Thyroid gland (tissue), 4 donors: ENCODE data around the gene KRTAP5-2. TPM values are rescaled to one million over a fixed set of nuclear protein-coding genes. Genes with fewer than 3 reads are reported as not detected.
"Not testable (repeated sequence)": the region's sequence is repeated elsewhere in the genome, so short reads cannot be mapped to it uniquely, and the experiment has no call there.

ENCODE experiments used
- DNase-seq, 2 donors: peaks; one replicate each; pipeline ENCODE4 v3.0.0-alpha.2; 2019
- H3K27ac ChIP-seq, 3 donors: fragments of 200-600 bp; sonication (generic); 1 replicate in 2 of 3; 2 replicates in 1 of 3; pipeline ENCODE4 v1.5.1; 2016 to 2019; ENCODE audit warnings: mild to moderate bottlenecking in 1 of 3, moderate library complexity in 1 of 3
- H3K27me3 ChIP-seq: fragments of 200-600 bp; sonication (generic); one replicate; pipeline ENCODE4 v1.5.1; 2019
- H3K36me3 ChIP-seq, 2 donors: fragments of 200-600 bp; sonication (generic); one replicate each; pipeline ENCODE4 v1.5.1; 2016 to 2019
- H3K4me1 ChIP-seq, 2 donors: fragments of 200-600 bp; sonication (generic); one replicate each; pipeline ENCODE4 v1.5.1; 2017 to 2019
- H3K4me3 ChIP-seq, 3 donors: fragments of 200-600 bp; sonication (generic); replicated peaks in 1 of 3; 1 replicate in 2 of 3; 2 replicates in 1 of 3; pipeline ENCODE4 v1.5.1; 2016; ENCODE audit warnings: mild to moderate bottlenecking in 1 of 3
- H3K9me3 ChIP-seq: fragments of 200-600 bp; sonication (generic); one replicate; pipeline ENCODE4 v1.5.1; 2017
- POLR2A ChIP-seq, 2 donors: fragments of 450-650 bp; IDR thresholded peaks; one replicate each; pipeline ENCODE4 v1.6.1; 2017; ENCODE audit warnings: antibody characterized with exemption in 2 of 2, mild to moderate bottlenecking in 2 of 2, moderate library complexity in 1 of 2
- WGBS, 2 donors: methylation state at CpG; one replicate each; pipeline ENCODE4 v1.1.5; 2017; 5-methylcytosine and 5-hydroxymethylcytosine counted together
- intact Hi-C: fragments of 100-400 bp; cut with DNase I; formaldehyde crosslinking; loops from one replicate; pipeline ENCODE4 v1.15.1; 2023
- total RNA-seq, 4 donors: library from RNA; depleted of rRNA; stranded (reverse); fragments of >200 nt; gene quantifications; one replicate each; pipeline ENCODE4 v1.2.3, GENCODE V29; 2016
- TF ChIP-seq, protein P1 (sequence below), 6 experiments: fragments of 200-600 bp in 3 of 6; fragments of 450-650 bp in 3 of 6; sonication (generic) in 3 of 6; IDR thresholded peaks; one replicate each; pipeline ENCODE4 v1.5.1; 2016 to 2019; ENCODE audit warnings: antibody characterized with exemption in 6 of 6, mild to moderate bottlenecking in 2 of 6, inconsistent platforms in 1 of 6, moderate library complexity in 1 of 6

The KRTAP5-2 gene
- total RNA-seq, 4 donors from 2014 or later, result not detected

DNA sequence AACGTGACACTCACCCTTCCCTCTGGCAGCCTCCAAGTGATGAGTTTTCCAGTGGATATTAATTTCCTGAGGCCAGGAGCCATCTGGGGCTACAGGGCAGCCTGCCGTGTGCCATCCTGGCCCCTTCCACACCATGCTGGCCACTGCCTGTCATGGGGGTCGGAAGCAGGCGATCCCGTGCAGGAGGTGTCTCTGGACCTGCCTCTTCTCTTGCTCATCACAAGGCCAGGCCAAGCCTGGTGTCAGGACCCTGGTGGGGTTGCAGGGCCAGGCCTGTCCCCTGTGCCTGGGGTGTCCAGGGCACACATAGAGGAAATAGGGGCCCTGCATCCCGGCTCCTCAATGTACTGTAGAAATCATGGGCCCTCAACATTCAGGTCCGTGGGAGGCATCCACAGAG is 6.6 kb upstream of the KRTAP5-2 start:
- intact Hi-C loops, result no loop called here
- Histone ChIP-seq H3K27ac (no peak overlapping the region), H3K27me3 (no peaks in the 10 kb centered on the region), H3K36me3 (no peaks in the 10 kb centered on the region), H3K4me3 (no peak overlapping the region), H3K9me3 (no peaks in the 10 kb centered on the region), H3K4me1 (no peaks in the 10 kb centered on the region)
- WGBS, 2 donors, result 89 to 100% methylated on average over 1 to 7 of the region's 7 CpGs
- DNase-seq, result no peak
- TF ChIP-seq, protein P1, sequence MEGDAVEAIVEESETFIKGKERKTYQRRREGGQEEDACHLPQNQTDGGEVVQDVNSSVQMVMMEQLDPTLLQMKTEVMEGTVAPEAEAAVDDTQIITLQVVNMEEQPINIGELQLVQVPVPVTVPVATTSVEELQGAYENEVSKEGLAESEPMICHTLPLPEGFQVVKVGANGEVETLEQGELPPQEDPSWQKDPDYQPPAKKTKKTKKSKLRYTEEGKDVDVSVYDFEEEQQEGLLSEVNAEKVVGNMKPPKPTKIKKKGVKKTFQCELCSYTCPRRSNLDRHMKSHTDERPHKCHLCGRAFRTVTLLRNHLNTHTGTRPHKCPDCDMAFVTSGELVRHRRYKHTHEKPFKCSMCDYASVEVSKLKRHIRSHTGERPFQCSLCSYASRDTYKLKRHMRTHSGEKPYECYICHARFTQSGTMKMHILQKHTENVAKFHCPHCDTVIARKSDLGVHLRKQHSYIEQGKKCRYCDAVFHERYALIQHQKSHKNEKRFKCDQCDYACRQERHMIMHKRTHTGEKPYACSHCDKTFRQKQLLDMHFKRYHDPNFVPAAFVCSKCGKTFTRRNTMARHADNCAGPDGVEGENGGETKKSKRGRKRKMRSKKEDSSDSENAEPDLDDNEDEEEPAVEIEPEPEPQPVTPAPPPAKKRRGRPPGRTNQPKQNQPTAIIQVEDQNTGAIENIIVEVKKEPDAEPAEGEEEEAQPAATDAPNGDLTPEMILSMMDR (IDR thresholded peaks at IDR 0.05), result no peak
- no peak for TF ChIP-seq POLR2A (IDR thresholded peaks at IDR 0.05)

DNA sequence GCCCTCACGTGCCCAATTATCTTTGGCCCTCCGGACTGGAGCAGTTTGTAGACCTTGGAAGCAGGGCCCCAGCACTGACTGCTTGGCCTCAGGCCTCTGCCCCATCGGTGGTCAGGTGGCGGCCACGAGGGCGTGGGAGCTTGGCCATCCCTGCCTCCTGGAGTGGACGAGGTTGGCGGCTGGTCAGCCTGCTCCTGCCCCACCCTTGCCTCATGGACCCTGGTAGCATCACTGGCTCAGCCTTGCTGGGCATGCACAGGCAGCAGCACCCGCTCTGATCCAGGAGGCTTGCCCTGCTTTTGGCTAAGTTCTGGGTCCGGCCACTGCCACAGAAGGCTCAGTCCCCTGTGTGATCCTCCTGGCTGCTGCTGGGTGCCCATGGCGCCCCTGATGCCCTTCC is 6.1 kb upstream of the KRTAP5-2 start:
- no peak overlapping the region for H3K27ac ChIP-seq
- intact Hi-C loops, result no loop called here
- H3K4me1 ChIP-seq, result no peaks in the 10 kb centered on the region
- no peaks in the 10 kb centered on the region for H3K36me3 ChIP-seq
- H3K27me3 ChIP-seq, result no peaks in the 10 kb centered on the region
- WGBS, 2 donors, result 86 to 91% methylated on average over 8 to 10 of the region's 11 CpGs
- H3K9me3 ChIP-seq, result no peaks in the 10 kb centered on the region
- DNase-seq, result no peak
- no peak overlapping the region for H3K4me3 ChIP-seq
- TF ChIP-seq POLR2A (IDR thresholded peaks at IDR 0.05), result no peak
- TF ChIP-seq, protein P1 (IDR thresholded peaks at IDR 0.05), result no peak

DNA sequence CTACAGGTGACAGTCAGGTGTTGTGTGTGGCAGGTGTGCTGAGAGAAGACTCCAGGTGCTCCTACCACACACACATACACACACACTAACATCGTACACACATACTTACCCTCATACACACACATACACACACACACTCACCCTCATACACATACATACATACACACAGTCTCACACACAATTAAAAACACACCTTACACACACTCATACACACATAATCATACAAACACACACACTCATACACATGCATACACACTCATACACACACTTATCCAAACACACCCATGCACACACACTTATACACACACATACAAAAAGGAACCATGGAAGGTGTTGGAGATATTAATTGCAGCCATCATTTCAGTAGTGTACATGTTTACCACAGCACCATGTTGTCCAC is 5.5 kb upstream of the KRTAP5-2 start:
- Histone ChIP-seq H3K27ac (no peak overlapping the region), H3K36me3 (no peaks in the 10 kb centered on the region), H3K4me3 (no peak overlapping the region), H3K27me3 (no peaks in the 10 kb centered on the region), H3K4me1 (no peaks in the 10 kb centered on the region), H3K9me3 (no peaks in the 10 kb centered on the region)
- TF ChIP-seq, protein P1 (IDR thresholded peaks at IDR 0.05), result no peak
- no peak for TF ChIP-seq POLR2A (IDR thresholded peaks at IDR 0.05)
- no peak for DNase-seq
- intact Hi-C loops, result no loop called here
- WGBS, 2 donors, result 78 to 86% methylated on average over 1 of the region's 1 CpG

DNA sequence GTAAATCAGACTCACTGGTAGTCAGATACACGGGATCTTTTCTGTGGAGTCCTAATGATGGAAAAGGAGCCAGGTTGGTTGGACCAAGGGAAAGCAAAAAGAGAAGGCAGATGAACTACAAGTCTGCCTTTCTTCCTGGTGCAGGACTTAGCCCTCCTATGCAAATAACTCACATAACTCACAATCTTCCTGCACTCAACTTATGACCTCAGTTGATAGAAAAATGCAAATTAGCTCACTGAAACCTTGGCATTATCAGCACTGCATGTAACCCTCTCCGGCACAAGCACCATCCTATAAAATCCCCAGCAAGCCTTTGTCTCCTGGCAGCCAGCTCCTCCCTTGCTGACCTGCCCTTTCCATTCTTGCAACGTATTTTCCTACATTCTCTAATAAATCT is 3.6 kb upstream of the KRTAP5-2 start:
- DNase-seq, intact Hi-C loops, H3K36me3 ChIP-seq, H3K27ac ChIP-seq, H3K9me3 ChIP-seq, H3K4me3 ChIP-seq, H3K27me3 ChIP-seq, H3K4me1 ChIP-seq: not testable (repeated sequence)
- 79 to 84% methylated on average over 3 of the region's 3 CpGs for WGBS, 2 donors

DNA sequence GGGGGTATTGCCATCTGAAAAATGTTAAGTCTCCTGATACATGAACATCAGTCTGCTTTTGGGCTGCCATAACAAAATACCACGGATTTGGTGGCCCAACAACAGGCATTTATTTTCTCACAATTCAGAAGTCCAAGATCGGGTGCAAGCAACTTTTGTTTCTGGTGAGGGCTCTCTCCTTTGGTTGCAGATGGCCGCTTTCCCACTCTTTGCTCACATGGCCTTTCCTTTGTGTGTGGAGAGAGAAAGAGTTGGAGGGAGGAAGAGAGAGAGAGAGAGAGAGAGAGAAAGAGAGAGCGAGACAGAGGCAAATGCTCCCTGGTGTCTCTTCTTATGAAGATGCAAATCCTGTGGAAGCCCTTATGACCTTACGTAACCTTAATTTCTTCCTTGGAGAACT is 2.5 kb upstream of the KRTAP5-2 start:
- intact Hi-C loops, result no loop called here
- Histone ChIP-seq H3K9me3 (no peaks in the 10 kb centered on the region), H3K27me3 (no peaks in the 10 kb centered on the region), H3K4me3 (no peak overlapping the region), H3K36me3 (no peaks in the 10 kb centered on the region), H3K27ac (no peak overlapping the region), H3K4me1 (no peaks in the 10 kb centered on the region)
- TF ChIP-seq, protein P1 (IDR thresholded peaks at IDR 0.05), result no peak
- no peak for TF ChIP-seq POLR2A (IDR thresholded peaks at IDR 0.05)
- no peak for DNase-seq
- 68 to 72% methylated on average over 5 of the region's 5 CpGs for WGBS, 2 donors

DNA sequence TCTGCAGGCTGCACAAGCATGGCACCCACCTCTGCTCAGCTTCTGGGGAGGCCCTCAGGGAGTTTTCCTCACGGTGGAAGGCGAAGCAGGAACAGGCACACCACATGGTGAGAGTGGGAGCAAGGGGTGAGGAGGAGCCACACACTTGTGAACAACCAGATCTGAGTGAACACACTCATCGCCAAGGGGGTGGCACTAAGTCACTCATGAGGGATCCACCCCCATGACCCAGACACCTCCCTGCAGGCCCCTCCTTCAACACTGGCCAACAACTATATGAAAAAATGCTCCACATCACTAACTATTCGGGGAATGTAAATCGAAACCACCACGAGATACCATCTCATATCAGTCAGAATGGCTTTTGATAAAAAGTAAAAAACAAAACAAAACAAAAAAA is 722 bp upstream of the KRTAP5-2 start:
- DNase-seq, result no peak
- H3K27me3 ChIP-seq, result no peaks in the 10 kb centered on the region
- H3K9me3 ChIP-seq, result no peaks in the 10 kb centered on the region
- no peaks in the 10 kb centered on the region for H3K4me1 ChIP-seq
- 53 to 71% methylated on average over 5 of the region's 6 CpGs for WGBS, 2 donors
- intact Hi-C loops, result no loop called here
- no peak overlapping the region for H3K4me3 ChIP-seq
- TF ChIP-seq POLR2A (IDR thresholded peaks at IDR 0.05), result no peak
- TF ChIP-seq, protein P1 (IDR thresholded peaks at IDR 0.05), result no peak
- H3K36me3 ChIP-seq, result no peaks in the 10 kb centered on the region
- H3K27ac ChIP-seq, result no peak overlapping the region

DNA sequence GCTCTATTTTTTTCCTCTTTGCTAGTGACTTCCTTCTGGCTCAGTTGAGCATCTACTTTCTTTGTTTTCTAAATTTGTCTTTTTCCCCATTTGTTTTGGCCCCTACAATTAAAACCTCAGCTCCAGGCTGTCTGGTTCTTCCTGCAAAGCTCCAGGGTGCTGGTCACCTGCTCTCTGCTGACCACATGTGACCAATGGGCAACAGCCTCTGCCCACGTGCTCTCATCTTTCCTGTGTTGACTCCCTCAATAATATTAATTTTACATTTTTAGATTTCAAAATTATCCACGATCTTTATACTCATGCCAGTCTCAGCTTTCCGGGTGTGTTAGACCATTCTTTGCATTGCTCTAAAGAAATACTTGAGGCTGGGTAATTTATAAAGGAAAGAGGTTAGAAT is 312 bp upstream of the KRTAP5-2 start:
- H3K9me3 ChIP-seq, H3K36me3 ChIP-seq, H3K4me1 ChIP-seq, intact Hi-C loops, H3K27ac ChIP-seq, DNase-seq, H3K4me3 ChIP-seq, H3K27me3 ChIP-seq: not testable (repeated sequence)
- WGBS, 2 donors, result 77 to 82% methylated on average over 3 of the region's 3 CpGs
